SKM-1 (cell line): ENCODE measurements around the gene GNE.

Experiments used
- DNase-seq: peaks from one replicate; lab custom pipeline; 2025; ENCODE audit not compliant: unreplicated experiment; lab: John Stamatoyannopoulos, UW

Gene GNE

GRCh38 chr9:36169708-36170107, 88.5 kb downstream of the GNE start:
- DNase-seq: no peak

GRCh38 chr9:36169166-36169565, 89.1 kb downstream of the GNE start, which contains the start of gene CCIN:
TSS of gene CCIN (plus strand) at chr9:36169388. CDS start at chr9:36169503, 115 bp downstream.
- no peak for DNase-seq

- peak; percentile 78 for DNase-seq
Observed at GRCh38 chr9:36166168-36166927, 91.9 kb downstream of the GNE start.

GRCh38 chr9:36165826-36166167, 92.5 kb downstream of the GNE start:
- DNase-seq: no peak

GRCh38 chr9:36164989-36165388, 93.3 kb downstream of the GNE start:
- DNase-seq: no peak
